Ovary (tissue), 9 donors: ENCODE results near the gene SNX9. TPM values are rescaled to one million over a fixed set of nuclear protein-coding genes. Genes with fewer than 3 reads are reported as not detected.

Experiments
- DNase-seq, 5 donors: peaks; one replicate each; pipeline ENCODE4 v3.0.0-alpha.2; 2019 to 2020
- H3K27ac ChIP-seq, 2 donors: fragments of 200-600 bp; one replicate each; pipeline versions ENCODE4 v1.5.1 to v1.8.0; 2019 to 2022
- H3K27me3 ChIP-seq: fragments of 200-600 bp; one replicate; pipeline ENCODE4 v1.8.0; 2022
- H3K36me3 ChIP-seq: fragments of 200-600 bp; sonication (generic); one replicate; pipeline ENCODE4 v1.5.1; 2019
- H3K4me1 ChIP-seq: one replicate; pipeline ENCODE4 v1.8.1; 2013; ENCODE audit warnings: mild to moderate bottlenecking, moderate library complexity; ENCODE audit not compliant: insufficient read depth
- H3K4me3 ChIP-seq: fragments of 200-600 bp; sonication (generic); one replicate; pipeline ENCODE4 v1.5.1; 2017
- H3K9me3 ChIP-seq, 2 donors: fragments of 200-600 bp in 1 of 2; sonication (generic) in 1 of 2; one replicate each; pipeline versions ENCODE4 v1.5.1 to v1.8.1; 2013 to 2019; ENCODE audit warnings: mild to moderate bottlenecking in 1 of 2, moderate library complexity in 1 of 2
- CTCF ChIP-seq, 3 donors: fragments of 450-650 bp in 2 of 3; fragments of 200-600 bp in 1 of 3; IDR thresholded peaks; one replicate each; pipeline versions ENCODE4 v1.5.1 to v1.8.0; 2016 to 2022; ENCODE audit warnings: antibody characterized with exemption in 3 of 3, mild to moderate bottlenecking in 1 of 3
- EP300 ChIP-seq: sonication (generic); formaldehyde crosslinking; IDR thresholded peaks from one replicate; pipeline ENCODE4 v1.6.1; 2017; ENCODE audit warnings: antibody characterized with exemption
- POLR2A ChIP-seq: fragments of 450-650 bp; IDR thresholded peaks from one replicate; pipeline ENCODE4 v1.6.1; 2017; ENCODE audit warnings: antibody characterized with exemption, mild to moderate bottlenecking, moderate library complexity
- WGBS, 3 donors: extraction: QIAGEN DNeasy Blood & Tissue Kit in 1 of 3; methylation state at CpG; one replicate each; pipeline versions ENCODE4 v1.1.5 to v1.1.7; 2013 to 2017; 5-methylcytosine and 5-hydroxymethylcytosine counted together
- intact Hi-C, 4 donors: fragments of 100-400 bp; cut with DNase I; formaldehyde crosslinking; loops; one replicate each; pipeline versions ENCODE4 v1.11.0 to v1.15.1; 2022 to 2023
- polyA plus RNA-seq, 2 donors: library from polyadenylated mRNA; stranded (reverse); fragments of 200-250 nt in 1 of 2; fragments of 350-450 nt in 1 of 2; fragmentation: Illumina TruSeq in 1 of 2; extraction: RNeasy Lipid Tissue Mini Kit (QIAGEN cat#74804) in 1 of 2; gene quantifications; one replicate each; pipeline ENCODE4 v1.2.3, GENCODE V29; 2013 to 2014
- total RNA-seq, 7 donors: library from RNA; depleted of rRNA in 2 of 7; stranded (reverse); fragments of >200 nt in 2 of 7; fragmentation: NEBNext Ultra II Directional in 3 of 7; extraction: Animal tissue kit (Norgen Biotek cat#: 25700) in 3 of 7; gene quantifications; one replicate each; pipeline versions ENCODE4 v1.1.0 to v1.2.4, GENCODE V29; 2016 to 2023
- donor health status: DM: no; HTN: no; CAD: no; lungs with moderate emphysema.
- donor health status: DM: no; HTN: no; CAD: no.
- donor health status: Bipolar disorder and iron deficiency.
- donor health status: DM: yes; HTN: yes; CAD: no.
- donor health status: DM: no; HTN: no; CAD: no.
- donor health status: DM: yes; HTN: yes; CAD: no.

SNX9 gene
- total and polyA plus RNA-seq, 9 donors: 31.2 to 48.0 (median 38.7) TPM

GRCh38 chr6:157777344-157777743, 45.7 kb upstream of the SNX9 start:
- Histone ChIP-seq H3K9me3 (no peaks in the 10 kb centered on the region), H3K27ac (no peak overlapping the region), H3K4me3 (no peak overlapping the region), H3K27me3 (no peaks in the 10 kb centered on the region), H3K4me1 (no peaks in the 10 kb centered on the region), H3K36me3 (no peaks in the 10 kb centered on the region)
- intact Hi-C loops: no loop called here
- TF ChIP-seq CTCF (IDR thresholded peaks at IDR 0.05): no peak
- no peak for TF ChIP-seq EP300
- no peak for TF ChIP-seq POLR2A
- DNase-seq: no peak
- WGBS, 3 donors: 94 to 96% (median 95%) methylated on average over 4 of the region's 4 CpGs

GRCh38 chr6:157778719-157779118, 44.3 kb upstream of the SNX9 start:
- no peaks in the 10 kb centered on the region for H3K36me3 ChIP-seq
- H3K27me3 ChIP-seq: no peaks in the 10 kb centered on the region
- no peaks in the 10 kb centered on the region for H3K4me1 ChIP-seq
- DNase-seq: no peak
- H3K27ac ChIP-seq: no peak overlapping the region
- no peaks in the 10 kb centered on the region for H3K9me3 ChIP-seq
- intact Hi-C loops: no loop called here
- TF ChIP-seq EP300 (no peak), CTCF (IDR thresholded peaks at IDR 0.05) (no peak), POLR2A (no peak)
- WGBS, 3 donors: 84 to 88% (median 86%) methylated on average over 4 of the region's 4 CpGs
- no peak overlapping the region for H3K4me3 ChIP-seq

- intact Hi-C loops: no loop called here
- H3K4me3 ChIP-seq: no peak overlapping the region
- H3K36me3 ChIP-seq: no peaks in the 10 kb centered on the region
- DNase-seq: no peak
- H3K27ac ChIP-seq: no peak overlapping the region
- TF ChIP-seq POLR2A (no peak), EP300 (no peak), CTCF (IDR thresholded peaks at IDR 0.05) (no peak)
- WGBS, 3 donors: 53 to 68% (median 65%) methylated on average over 9 of the region's 9 CpGs
- no peaks in the 10 kb centered on the region for H3K4me1 ChIP-seq
- H3K9me3 ChIP-seq: no peaks in the 10 kb centered on the region
- no peaks in the 10 kb centered on the region for H3K27me3 ChIP-seq
Measured at GRCh38 chr6:157779705-157780604, 43.1 kb upstream of the SNX9 start.

GRCh38 chr6:157785636-157786035, 37.4 kb upstream of the SNX9 start:
- 76 to 81% (median 79%) methylated on average over 1 of the region's 1 CpG for WGBS, 3 donors
- DNase-seq: no peak
- intact Hi-C loops: no loop called here
- Histone ChIP-seq H3K27ac (no peak overlapping the region), H3K4me1 (no peaks in the 10 kb centered on the region), H3K36me3 (no peaks in the 10 kb centered on the region), H3K4me3 (no peak overlapping the region), H3K27me3 (no peaks in the 10 kb centered on the region), H3K9me3 (no peaks in the 10 kb centered on the region)
- no peak for TF ChIP-seq POLR2A
- TF ChIP-seq CTCF (IDR thresholded peaks at IDR 0.05): no peak
- no peak for TF ChIP-seq EP300
